Measurements from ENCODE around the gene TVP23A. TPM values are rescaled to one million over a fixed set of nuclear protein-coding genes. Genes with fewer than 3 reads are reported as not detected.
A peak's percentile ranks its signal among the peaks of the same experiment; 100 is the strongest.

The TVP23A gene
- total RNA-seq, 4 donors from 2014 or later, result 0.16 to 0.54 (median 0.23) TPM; not detected in 1

GRCh38 chr16:10828851-10829366 lies 10.3 kb upstream of the TVP23A start:
- 0% methylated on average over 6 of the region's 17 CpGs; no CpG with 5 or more reads in 1 of the 2 donors for WGBS, 2 donors (ENCODE audit: low coverage in 1 of 2)
- Histone ChIP-seq H3K4me3 (peak overlapping the region in 1 of 2 donors; percentile 24), H3K4me1 (peaks cover 7 to 36% (median 16%) of the 10 kb centered on the region in 3 donors), H3K27ac (peak overlapping the region; percentile 5 to 97 (median 89)), H3K9me3 (no peaks in the 10 kb centered on the region), H3K36me3 (no peaks in the 10 kb centered on the region), H3K27me3 (no peaks in the 10 kb centered on the region)
- TF ChIP-seq POLR2A (IDR thresholded peaks at IDR 0.05) (no peak), EP300 (IDR thresholded peaks at IDR 0.05) (no peak), CTCF (IDR thresholded peaks at IDR 0.05) (peak in 1 of 4 experiments; percentile 6), POLR2AphosphoS5 (IDR thresholded peaks at IDR 0.05) (peak; percentile 99)
- peak; percentile 85 for ATAC-seq

GRCh38 chr16:10827691-10828341 lies 9.2 kb upstream of the TVP23A start:
- Histone ChIP-seq H3K9me3 (no peaks in the 10 kb centered on the region), H3K4me1 (peaks cover 7 to 36% (median 16%) of the 10 kb centered on the region in 3 donors), H3K27ac (peak overlapping the region; percentile 86 to 97 (median 92)), H3K27me3 (no peaks in the 10 kb centered on the region), H3K36me3 (no peaks in the 10 kb centered on the region), H3K4me3 (peak overlapping the region in 1 of 2 donors; percentile 24)
- ATAC-seq, result peak; percentile 81
- WGBS, 2 donors (ENCODE audit: low coverage in 1 of 2), result 2 to 3% methylated on average over 6 to 7 of the region's 11 CpGs
- TF ChIP-seq POLR2A (IDR thresholded peaks at IDR 0.05) (peak; percentile 9 to 17), EP300 (IDR thresholded peaks at IDR 0.05) (no peak), CTCF (IDR thresholded peaks at IDR 0.05) (peak in 1 of 4 experiments; percentile 5), POLR2AphosphoS5 (IDR thresholded peaks at IDR 0.05) (peak; percentile 89)

GRCh38 chr16:10824111-10824893 lies 5.7 kb upstream of the TVP23A start:
- no peak overlapping the region for H3K4me3 ChIP-seq
- TF ChIP-seq POLR2AphosphoS5 (IDR thresholded peaks at IDR 0.05), result no peak
- TF ChIP-seq CTCF (IDR thresholded peaks at IDR 0.05), result no peak
- no peak for TF ChIP-seq EP300 (IDR thresholded peaks at IDR 0.05)
- TF ChIP-seq POLR2A (IDR thresholded peaks at IDR 0.05), result no peak
- H3K27ac ChIP-seq, result no peak overlapping the region
- 77 to 87% methylated on average over 5 to 11 of the region's 13 CpGs for WGBS, 2 donors (ENCODE audit: low coverage in 1 of 2)
- no peak for ATAC-seq
- H3K36me3 ChIP-seq, result no peaks in the 10 kb centered on the region
- H3K9me3 ChIP-seq, result no peaks in the 10 kb centered on the region
- peaks cover 7 to 28% (median 16%) of the 10 kb centered on the region in 3 donors for H3K4me1 ChIP-seq
- H3K27me3 ChIP-seq, result no peaks in the 10 kb centered on the region

GRCh38 chr16:10822702-10823101 lies 4.1 kb upstream of the TVP23A start:
- 83 to 90% methylated on average over 3 of the region's 7 CpGs for WGBS, 2 donors (ENCODE audit: low coverage in 1 of 2)
- H3K4me1 ChIP-seq, result peaks cover 1 to 24% (median 9%) of the 10 kb centered on the region in 3 donors
- TF ChIP-seq POLR2A (IDR thresholded peaks at IDR 0.05) (no peak), CTCF (IDR thresholded peaks at IDR 0.05) (no peak), POLR2AphosphoS5 (IDR thresholded peaks at IDR 0.05) (no peak), EP300 (IDR thresholded peaks at IDR 0.05) (no peak)
- no peaks in the 10 kb centered on the region for H3K9me3 ChIP-seq
- peaks cover 10% of the 10 kb centered on the region for H3K27me3 ChIP-seq
- ATAC-seq, result no peak
- H3K27ac ChIP-seq, result no peak overlapping the region
- H3K4me3 ChIP-seq, result no peak overlapping the region
- no peaks in the 10 kb centered on the region for H3K36me3 ChIP-seq

Measured in gastroesophageal sphincter (tissue), 4 donors.